GM18511 (cell line): Measurements from ENCODE around the gene NOTCH1.
"Not testable (repeated sequence)": the region's sequence is repeated elsewhere in the genome, so short reads cannot be mapped to it uniquely, and the experiment has no call there.

Source experiments
- ATAC-seq: cut with Tn5 transposase; IDR thresholded peaks from one replicate; pipeline ENCODE4 v1.9.1; 2021; ENCODE audit warnings: mild to moderate bottlenecking, moderate library complexity; ENCODE audit not compliant: unreplicated experiment

Gene NOTCH1

DNA sequence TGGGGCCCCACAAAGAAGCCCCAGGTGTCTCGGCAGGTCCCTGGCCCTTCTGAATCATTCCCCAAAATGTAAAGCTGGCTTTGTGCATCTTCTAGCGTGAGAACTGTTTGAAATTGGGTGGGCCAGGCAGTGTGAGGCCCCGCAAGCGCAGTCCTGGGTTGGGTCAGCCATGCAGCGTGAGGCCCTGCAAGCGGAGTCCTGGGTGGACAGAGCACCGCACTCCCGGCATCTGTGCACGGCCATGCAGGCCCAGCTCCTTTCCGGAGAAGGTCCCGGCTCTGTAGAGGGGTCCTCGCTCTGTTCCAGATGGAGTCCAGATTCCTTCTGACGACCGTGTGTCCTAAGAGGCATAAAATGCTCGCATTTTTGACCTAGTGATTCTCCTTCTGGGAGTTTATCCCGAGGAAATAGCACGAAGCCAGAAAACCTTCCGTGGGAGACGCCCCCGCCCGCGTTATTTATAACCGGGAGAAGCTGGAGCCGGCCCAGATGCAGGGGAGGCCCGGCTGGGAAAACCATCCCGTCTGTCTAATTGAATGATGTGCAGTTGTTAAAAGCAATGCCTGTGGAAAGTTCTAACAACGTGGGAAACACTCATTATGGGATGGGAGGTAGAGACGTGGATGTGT lies 19.4 kb upstream of the NOTCH1 start:
- no peak for ATAC-seq

DNA sequence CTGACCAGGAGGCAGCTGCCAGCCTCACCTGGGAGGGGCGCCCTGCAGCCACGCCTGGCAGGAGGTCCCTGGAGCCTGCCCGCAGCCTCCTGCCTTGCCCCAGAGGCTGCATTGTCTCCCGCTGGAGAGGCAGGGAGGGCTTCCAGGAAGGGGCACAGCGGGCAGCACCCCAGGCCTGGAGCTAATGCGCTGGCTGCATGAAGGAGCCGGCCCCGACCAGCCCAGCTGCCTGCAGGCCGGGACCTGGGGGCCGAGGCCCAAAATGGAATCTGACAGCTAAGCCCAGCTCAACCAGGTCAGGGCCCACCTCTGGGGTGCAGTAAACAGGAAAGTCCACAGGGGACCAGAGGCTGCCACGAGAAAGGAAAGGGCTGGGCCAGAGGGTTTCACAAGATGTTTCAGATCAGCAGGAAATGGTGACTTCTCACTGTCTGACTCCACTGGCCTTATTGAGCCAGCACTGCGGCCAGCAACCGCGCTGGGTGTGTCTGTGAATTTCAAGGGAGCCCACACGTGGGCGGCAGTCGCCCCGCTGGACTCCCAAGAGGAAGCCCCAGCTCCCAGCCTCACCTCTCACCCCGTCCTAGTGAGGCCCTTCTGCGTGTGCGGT lies 18.6 kb upstream of the NOTCH1 start:
- ATAC-seq = no peak

DNA sequence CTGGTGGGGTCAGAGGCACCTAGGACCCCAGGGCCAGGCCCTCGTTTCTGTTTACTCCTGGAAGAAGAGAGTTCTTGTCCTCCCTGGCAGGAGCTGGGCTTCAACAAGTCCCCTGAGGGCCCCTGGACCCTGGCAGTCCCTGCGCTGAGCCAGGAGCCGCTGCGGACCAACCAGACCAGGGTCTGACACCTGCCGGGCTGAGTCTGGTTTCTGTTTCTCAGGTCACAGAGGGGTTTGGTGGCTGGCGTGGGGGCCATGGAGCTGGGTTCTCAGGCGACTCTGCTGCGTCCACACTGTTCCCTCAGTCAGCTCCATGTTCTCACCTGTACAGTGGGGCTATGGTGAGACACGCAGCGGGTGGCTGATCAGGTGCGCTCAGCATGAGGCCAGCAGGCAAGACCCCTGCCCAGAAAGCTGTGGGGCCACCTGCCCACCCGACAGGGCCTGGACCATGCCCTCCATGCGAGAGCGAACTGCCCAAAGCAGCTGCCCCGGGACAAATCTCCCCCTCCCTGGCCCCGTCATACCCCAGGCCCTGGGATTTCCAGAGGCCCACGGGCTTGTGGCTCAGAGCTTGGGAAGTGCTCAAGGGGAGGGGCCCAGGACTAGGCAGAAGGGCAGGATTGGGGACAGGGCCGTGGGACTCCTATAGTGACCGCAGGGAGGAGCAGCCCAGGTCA lies 17.9 kb upstream of the NOTCH1 start:
- no peak for ATAC-seq

DNA sequence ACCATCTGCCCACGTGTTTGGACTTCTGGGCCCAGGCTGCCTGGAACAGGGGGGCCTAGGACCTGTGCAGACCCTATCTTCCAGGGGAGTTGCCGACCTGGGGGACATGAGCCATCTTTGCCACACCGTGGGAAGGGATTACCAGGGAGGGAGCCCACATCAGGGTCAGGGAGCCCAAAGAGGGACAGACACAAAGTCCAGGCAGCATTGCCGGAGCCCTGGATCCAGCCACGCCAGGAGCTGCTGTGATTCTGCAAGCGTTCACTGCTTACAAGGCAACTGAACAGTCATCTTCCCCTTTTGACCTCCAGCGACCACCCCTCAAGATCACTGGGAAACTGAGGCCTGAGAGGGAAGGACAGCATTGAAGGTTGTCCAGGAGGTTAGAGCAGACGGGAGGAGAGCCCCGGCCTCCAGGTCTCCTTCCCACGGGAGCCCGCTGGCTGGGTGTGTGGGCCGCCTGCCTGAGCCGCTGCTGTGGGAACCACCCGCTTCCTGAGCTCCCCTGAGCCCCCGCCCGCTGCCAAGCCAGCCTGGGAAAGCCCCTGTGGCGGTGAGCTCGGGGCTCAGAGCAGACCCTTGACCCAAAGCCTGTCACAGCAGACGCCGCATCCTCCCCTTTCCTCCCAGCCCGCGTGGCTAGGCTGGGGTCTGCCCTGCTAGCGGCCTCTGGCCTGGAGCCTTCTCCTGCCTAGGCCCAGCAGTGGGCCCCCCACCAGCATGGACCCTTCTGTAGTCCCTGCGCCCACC lies 17.1 kb upstream of the NOTCH1 start:
- ATAC-seq = no peak

DNA sequence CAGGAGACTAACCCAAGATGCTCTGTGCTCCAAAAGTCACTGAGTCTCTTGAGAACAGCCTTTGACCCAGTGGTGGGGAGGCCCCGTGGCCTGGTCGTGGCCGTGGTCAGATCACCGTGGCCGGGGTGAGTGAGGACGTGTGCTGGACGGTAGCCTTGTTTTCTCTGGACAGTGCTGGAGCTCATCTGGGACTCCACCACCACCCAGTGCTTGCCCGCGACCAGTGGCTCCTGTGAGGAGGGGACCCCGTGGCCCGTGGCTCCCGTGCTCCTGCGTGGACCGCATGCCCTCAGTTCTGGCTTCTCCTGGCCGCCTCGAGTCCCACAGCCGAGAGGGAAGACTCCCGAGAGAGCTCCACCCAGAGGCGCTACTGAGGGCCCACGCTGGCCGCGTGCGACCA lies 15.9 kb upstream of the NOTCH1 start:
- no peak for ATAC-seq

DNA sequence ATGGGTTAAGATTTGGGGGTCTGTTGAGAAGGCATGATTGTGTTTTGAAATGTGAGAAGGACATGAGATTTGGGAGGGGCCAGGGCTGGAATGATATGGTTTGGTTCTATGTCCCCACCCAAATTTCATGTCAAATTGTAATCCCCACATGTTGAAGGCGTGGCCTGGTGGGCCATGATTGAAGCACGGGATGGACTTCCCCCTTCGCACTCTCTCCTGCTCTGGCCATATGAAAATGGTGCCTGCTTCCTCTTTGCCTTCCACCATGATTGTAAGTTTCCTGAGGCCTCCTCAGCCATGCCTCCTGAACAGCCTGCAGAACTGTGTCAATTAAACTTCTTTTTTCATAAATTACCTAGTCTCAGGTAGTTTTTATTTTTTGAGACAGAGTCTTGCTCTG lies 14.7 kb upstream of the NOTCH1 start:
- ATAC-seq = no peak

DNA sequence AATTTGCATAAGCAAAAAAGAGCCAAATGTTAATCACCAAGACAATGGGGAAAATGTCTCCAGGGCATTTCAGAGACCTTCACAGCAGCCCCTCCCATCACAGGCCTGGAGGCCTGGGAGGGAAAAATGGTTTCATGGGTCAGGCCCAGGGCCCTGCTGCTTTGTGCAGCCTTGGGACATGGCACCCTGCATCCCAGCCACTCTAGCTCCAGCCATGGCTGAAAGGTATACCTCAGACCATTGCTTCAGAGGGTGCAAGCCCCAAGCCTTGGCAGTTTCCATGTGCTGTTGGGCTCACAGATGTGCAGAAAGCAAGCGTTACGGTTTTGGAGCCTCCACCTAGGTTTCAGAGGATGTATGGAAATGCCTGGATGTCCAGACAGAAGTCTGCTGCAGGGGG lies 13.5 kb upstream of the NOTCH1 start:
- ATAC-seq = not testable (repeated sequence)

DNA sequence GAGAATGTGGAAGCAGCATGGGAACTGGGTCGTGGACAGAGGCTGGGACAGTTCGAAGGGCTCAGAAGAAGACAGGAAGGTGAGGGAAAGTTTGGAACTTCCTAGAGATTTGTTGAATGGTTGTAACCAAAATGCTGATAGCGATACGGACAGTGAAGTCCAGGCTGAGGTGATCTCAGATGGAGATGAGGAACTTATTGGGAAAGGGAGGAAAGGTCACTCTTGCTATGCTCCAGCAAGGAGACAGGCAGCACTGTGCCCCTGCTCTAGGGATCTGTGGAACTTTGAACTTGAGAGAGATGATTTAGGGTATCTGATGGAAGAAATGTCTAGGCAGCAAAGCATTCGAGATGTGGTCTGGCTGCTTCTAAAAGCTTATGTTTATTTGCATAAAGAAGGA lies 13.0 kb upstream of the NOTCH1 start:
- not testable (repeated sequence) for ATAC-seq

DNA sequence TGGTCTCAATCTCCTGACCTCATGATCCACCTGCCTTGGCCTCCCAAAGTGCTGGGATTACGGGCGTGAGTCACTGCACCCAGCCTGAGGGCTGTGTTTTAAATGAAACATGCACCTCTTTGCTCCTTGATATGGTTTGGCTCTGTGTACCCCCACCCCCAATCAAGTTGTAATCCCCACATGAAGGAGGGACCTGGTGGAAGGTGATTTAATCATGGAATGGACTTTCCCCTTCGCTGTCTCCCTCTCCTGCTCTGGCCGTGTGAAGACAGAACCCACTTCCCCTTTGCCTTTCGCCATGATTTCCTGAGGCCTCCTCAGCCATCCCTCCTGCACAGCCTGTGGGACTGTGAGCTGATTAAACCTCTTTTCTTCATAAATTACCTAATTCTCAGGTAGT lies 12.5 kb upstream of the NOTCH1 start:
- ATAC-seq = no peak

DNA sequence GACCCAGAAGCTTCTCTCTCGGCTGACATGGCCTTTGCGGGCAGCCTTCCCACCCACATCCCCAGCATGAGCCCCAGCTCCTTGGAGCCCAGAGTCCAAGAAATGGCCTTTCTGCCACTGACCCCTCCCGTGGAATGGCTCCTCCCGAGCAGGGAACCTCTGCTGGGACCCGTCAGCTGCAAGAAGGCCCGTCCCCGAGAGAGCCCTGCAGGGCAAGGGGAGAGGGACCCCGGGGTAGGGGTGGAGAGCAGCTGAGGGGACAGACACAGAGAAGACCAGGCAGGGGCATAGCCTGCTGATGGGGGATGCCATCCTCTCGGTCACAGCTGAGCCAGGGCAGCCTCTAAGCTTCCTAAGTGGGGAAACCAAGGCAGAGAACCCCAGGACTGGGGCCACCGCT lies 11.2 kb upstream of the NOTCH1 start:
- no peak for ATAC-seq

DNA sequence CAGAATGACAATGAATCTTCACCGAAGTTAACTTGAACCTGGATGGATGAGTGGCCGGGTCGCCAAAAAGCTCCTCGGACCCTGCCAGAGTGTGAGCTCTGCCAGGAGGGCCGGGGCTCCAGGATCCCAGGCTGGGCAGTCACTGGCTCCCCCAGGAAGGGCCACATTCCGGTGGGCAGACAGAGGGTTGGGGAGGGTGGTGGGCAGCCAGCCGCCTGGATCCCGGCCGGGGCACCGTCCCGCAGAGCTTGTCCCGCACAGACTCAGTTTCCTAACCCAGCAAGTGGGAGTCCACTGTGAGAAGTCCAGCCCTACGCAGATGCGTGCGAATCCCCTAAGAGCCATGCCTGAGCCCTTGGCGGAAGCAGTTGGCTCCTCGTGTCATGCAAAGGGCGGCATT lies 10.3 kb upstream of the NOTCH1 start:
- ATAC-seq = no peak

DNA sequence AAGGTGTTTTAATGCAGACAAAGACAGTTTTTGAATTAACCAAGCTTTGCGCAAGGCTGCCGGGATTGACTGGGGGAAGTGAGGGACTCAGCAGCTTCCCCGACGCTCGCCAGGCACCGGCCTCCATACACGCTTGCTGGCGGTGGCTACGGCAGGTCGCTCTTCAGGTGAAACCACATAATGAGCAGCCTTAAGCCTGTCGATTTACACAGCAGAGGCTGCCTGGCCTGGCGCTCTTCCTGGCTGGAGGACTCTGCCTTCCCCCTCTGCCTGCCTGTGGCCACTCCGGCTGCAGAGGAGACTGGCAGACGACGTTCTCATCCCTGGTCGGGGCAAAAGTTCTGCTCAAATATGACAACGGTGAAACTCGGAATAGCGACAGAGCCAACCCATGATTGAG lies 9.0 kb upstream of the NOTCH1 start:
- no peak for ATAC-seq

DNA sequence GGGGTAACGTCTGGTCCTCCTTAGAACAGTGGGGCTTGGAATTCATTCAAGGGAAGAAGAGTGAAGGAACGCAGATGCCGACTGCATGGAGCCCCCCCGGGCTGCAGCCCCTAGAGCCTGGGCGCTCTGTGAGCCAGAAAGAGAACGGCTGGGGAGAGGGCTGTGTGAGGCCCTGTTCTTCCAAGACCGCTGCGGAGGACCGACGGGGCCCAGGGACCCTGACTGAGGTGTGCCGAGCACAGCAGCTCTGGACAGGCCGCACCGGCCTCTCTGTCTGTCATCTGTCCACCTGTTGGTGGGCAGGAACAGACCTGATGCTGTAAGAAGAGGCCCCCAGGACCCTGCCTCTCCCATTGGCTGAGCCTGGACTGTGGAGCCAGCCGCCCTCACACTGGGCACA lies 7.7 kb upstream of the NOTCH1 start:
- ATAC-seq = no peak

DNA sequence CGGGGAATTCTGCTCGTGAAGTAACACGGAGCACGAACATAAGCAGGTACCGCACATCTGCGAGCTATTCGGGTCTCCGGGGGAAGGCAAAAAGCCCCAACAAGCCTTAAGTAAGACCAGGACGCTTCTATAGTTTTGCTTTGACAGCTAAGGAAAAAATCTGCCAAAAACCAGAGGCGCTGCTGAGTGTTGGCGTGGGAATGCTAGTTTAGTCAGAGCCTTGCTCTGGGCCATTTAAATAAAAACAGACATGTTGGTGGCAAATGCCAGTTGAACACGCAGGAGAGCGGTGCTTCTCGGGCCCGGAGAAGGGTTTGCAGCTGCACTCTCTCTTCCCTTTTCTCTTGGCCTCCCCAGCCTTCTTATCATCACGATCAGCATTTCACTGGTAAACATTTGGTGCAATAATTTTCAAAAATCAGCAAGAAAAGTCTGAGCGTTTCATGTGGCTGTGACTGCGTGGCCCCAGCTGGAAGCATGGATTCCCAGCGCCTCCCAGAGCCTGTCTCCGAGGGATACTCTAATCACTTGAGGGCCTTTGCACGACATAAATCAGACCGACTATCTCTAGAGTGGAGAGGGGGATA lies 6.4 kb upstream of the NOTCH1 start:
- no peak for ATAC-seq

DNA sequence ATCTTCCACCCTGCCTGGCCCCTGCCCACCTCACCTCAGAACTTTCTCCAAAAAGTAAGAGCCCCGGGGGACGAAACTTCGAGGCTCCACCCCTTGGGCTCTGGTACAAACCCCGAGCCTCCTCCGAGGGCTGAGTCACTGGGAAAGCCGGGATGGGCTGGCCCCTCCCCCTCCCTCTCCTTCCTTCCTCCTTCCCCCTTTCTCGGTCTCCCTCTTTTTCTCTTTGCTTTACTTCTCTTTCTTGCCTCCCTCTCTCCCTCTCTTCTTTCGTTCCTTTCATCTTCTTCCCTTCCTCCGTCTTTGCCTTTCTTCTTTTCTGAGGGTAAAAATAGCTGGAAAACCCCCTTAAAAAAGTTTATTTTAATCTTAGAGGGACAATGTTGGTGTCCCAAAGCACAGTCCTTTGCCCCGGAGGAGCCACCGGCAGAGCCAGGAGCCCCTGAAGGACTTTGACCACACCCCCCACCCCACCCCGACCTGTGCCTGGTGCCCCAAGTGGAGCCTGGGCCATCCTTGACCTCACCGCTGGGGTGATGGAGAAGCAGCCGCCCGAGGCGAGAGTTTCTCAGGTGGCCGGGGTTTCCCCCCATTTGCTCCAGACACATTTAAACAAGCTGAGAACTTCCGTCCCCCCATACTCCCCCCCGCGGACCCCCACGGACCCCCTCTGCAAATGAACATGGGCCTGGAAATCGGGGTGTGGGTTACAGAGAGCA lies 5.7 kb upstream of the NOTCH1 start:
- ATAC-seq = no peak

DNA sequence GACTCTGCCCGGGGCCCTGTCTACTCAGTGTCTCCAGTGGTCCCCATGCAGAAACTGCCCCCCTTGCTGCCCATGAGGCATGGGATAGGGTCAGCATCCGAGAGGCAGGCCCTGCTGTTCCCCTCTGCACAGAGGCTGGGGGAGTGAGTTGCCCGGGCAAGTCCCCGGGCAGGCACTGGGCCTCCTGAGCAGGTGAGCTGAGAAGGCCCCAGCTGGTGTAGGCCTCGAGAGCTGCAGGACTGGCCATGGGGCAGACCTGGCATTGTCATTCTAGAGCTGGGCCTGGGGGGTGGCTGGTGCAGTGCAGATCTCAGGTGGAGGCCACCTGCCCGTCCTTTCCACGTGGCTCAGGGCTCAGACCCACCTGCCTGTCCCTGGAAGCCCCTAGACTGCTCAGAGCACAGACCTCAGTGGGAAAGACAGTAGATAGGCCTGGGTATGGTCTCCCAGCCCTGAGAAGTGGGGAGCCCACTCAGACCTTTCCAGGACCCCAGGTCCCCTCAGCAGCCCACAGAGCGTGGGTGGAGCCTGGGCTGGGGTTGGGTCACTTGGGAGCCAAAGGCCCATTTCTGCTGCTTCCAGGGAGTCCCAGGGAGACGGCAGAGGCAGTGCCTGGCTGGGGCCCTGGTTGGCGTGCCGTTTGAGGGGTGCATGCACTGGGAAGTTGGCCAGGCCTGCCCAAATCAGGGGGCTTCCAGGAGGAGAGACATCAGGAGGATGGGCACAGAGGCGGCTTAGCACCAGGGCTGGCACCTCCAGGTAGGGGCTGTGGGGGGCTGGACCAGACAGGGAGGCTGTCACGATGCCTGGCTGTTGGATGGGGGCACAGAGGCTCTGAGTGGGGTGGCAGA lies 4.8 kb upstream of the NOTCH1 start:
- ATAC-seq = no peak

DNA sequence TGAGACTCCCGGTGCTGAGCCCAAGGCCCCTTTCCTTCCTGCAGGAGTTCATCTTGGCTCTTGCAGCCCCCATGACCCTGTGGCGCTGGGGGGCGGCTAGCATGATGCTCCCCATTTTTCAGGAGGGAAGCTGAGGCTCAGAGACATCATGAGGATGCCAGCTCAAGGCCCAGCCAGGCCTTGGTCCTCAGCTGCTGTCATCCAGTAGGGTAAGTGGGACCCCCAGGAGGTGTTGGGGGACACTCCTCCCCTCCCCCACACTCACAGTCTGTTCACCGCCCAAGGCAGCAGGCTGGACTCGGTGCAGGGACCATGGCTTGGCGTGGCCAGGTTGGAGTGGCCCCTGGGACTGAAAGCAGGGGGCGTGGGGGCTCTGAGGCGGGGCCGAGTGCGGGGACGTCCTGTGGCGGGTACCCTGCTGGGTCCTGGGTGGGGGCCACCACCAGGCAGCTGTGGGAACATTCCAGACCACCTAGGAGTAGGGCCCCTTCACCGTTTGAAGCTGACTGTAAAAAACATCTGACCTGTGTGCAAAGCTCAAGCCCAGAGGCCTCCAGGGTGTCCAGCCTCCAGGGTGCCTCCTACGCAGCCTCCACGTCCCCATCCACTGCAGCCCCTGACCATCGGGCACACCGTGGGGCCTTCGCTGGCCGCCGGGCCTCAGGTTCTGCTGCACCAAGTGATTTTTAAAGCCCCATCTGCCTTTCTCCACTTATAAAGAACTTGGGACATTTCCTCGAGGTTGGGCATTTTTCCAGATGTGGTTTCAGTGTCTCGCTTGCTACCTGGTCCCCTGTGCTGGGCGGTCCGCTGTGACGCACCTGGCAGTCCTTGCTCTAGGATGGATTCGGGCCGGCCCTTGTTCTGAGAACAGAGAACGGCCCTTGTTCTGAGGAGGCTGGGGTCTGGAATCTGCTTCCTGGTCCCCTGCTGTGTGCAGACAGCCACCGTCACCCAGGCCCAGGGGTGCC lies 3.4 kb upstream of the NOTCH1 start:
- ATAC-seq = no peak

DNA sequence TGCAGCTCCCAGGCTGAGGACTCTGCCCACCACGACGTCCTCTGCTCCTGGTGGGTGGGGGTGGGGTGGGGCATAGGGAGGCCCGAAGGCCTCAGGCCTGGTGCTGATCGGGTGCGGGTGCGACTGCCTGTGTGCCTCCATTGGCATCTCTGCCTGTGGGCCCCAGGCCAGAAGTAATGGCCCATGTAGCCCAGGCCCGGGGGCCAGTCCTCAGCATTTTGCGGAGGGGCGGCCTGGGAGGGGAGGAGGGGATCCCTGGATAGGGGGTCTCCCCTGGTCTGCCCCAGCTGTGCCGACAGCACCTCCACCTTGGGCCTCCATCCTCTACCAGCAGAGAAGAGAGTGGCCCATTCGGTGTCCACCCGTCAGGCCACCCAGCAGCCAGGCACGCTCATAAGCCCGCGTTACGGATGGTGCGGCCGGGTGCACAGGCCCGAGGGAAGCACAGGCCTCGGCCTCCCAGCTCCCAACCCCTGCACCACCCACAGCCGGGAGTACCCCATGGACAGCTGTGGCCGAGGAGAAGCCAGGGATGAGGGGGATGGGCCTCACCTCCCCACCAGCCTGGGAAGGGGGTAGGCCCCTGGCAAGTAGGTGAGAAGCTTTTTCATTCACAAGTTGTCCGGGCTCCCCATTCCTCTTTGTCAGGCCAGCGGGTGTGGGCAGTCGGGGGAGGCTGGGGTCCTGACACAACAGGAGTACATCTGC lies 1.8 kb upstream of the NOTCH1 start:
- no peak for ATAC-seq
